T-helper 2 cell treated with Interferon-gamma antibody and Interleukin-4, amounts not matched to agents 5 μg/mL and 100 μg/mL, for 36 hours (primary cell): ENCODE data around the gene GFER.

ENCODE experiments used
- DNase-seq: peaks from one replicate; pipeline ENCODE4 v3.0.0; 2021; ENCODE audit warnings: low spot score
- H3K27ac Mint-ChIP-seq: one replicate; pipeline ENCODE4 v1.8.0; 2021; ENCODE audit warnings: mild to moderate bottlenecking, mixed read lengths
- H3K27me3 Mint-ChIP-seq: one replicate; pipeline ENCODE4 v1.8.0; 2021; ENCODE audit warnings: low read depth, mixed read lengths
- H3K36me3 Mint-ChIP-seq: one replicate; pipeline ENCODE4 v1.8.0; 2021; ENCODE audit warnings: low read depth, mixed read lengths
- H3K4me1 Mint-ChIP-seq: one replicate; pipeline ENCODE4 v1.8.0; 2021; ENCODE audit warnings: low read depth, mixed read lengths
- H3K4me3 Mint-ChIP-seq: one replicate; pipeline ENCODE4 v1.8.0; 2022; ENCODE audit warnings: mild to moderate bottlenecking, moderate library complexity, mixed read lengths
- H3K9me3 Mint-ChIP-seq: one replicate; pipeline ENCODE4 v1.8.0; 2021; ENCODE audit warnings: mixed read lengths

GFER gene

GRCh38 chr16:2023092-2024031, 39.4 kb downstream of the GFER start:
- Mint-ChIP-seq H3K27me3 (peaks cover 47% of the 10 kb centered on the region), H3K4me1 (peaks cover 11% of the 10 kb centered on the region), H3K9me3 (no peaks in the 10 kb centered on the region), H3K4me3 (peak overlapping the region; percentile 71), H3K27ac (peak overlapping the region; percentile 69), H3K36me3 (no peaks in the 10 kb centered on the region)
- peak; percentile 91 for DNase-seq

- Mint-ChIP-seq H3K4me1 (peaks cover 11% of the 10 kb centered on the region), H3K4me3 (peak overlapping the region; percentile 28), H3K27ac (peak overlapping the region; percentile 59), H3K27me3 (peaks cover 49% of the 10 kb centered on the region), H3K36me3 (no peaks in the 10 kb centered on the region), H3K9me3 (no peaks in the 10 kb centered on the region)
- DNase-seq = no peak
Measured at GRCh38 chr16:2024032-2024420, 40.0 kb downstream of the GFER start.

- Mint-ChIP-seq H3K4me3 (peak overlapping the region; percentile 59), H3K9me3 (no peaks in the 10 kb centered on the region), H3K27ac (no peak overlapping the region), H3K36me3 (no peaks in the 10 kb centered on the region), H3K4me1 (peaks cover 11% of the 10 kb centered on the region), H3K27me3 (peaks cover 46% of the 10 kb centered on the region)
- DNase-seq = no peak
Measured at GRCh38 chr16:2025251-2025650, 41.3 kb downstream of the GFER start.

DNA sequence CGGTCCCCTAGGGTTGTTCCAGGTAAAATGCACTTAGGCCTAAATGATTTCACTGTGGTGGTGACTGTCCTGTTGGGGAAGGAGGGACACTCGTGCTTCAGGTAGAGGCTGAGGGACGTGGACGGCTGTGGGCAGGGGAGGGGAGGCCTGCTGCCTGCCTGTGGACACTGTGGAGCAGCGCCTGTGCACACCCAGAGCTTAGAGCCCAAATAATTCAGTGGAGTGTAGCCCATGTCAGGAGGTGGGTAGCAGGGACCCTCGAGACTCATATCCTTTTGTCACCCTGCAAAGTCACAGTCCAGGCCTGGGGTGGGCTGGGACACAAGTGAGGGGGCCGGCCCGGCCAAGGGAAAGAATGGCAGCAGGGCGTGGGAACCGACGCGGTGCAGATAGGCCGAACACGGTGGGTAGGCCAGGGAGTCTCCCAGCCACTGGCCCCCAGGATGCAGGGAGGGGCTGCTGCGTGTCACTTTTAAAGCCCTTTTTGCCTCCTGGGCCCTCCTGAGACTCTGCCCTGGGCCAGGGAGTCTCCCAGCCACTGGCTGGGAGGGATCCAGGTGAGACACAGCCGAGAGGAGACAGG, 42.0 kb downstream of the GFER start:
- no peak overlapping the region for H3K27ac Mint-ChIP-seq
- H3K36me3 Mint-ChIP-seq = no peaks in the 10 kb centered on the region
- no peaks in the 10 kb centered on the region for H3K9me3 Mint-ChIP-seq
- no peak for DNase-seq
- peaks cover 11% of the 10 kb centered on the region for H3K4me1 Mint-ChIP-seq
- peaks cover 41% of the 10 kb centered on the region for H3K27me3 Mint-ChIP-seq
- H3K4me3 Mint-ChIP-seq = peak overlapping the region; percentile 59

- Mint-ChIP-seq H3K27me3 (peaks cover 35% of the 10 kb centered on the region), H3K27ac (no peak within 1 kb of the TSS), H3K4me3 (peak within 1 kb of the TSS; percentile 66), H3K36me3 (no peaks in the 10 kb centered on the region), H3K9me3 (no peaks in the 10 kb centered on the region), H3K4me1 (peaks cover 11% of the 10 kb centered on the region)
- no peak for DNase-seq
Measured at GRCh38 chr16:2026461-2027023, 42.5 kb downstream of the GFER start, which contains the start of gene NHERF2. NHERF2 (plus strand) TSS chr16:2026902; CDS start chr16:2027006, 104 bp downstream.

DNA sequence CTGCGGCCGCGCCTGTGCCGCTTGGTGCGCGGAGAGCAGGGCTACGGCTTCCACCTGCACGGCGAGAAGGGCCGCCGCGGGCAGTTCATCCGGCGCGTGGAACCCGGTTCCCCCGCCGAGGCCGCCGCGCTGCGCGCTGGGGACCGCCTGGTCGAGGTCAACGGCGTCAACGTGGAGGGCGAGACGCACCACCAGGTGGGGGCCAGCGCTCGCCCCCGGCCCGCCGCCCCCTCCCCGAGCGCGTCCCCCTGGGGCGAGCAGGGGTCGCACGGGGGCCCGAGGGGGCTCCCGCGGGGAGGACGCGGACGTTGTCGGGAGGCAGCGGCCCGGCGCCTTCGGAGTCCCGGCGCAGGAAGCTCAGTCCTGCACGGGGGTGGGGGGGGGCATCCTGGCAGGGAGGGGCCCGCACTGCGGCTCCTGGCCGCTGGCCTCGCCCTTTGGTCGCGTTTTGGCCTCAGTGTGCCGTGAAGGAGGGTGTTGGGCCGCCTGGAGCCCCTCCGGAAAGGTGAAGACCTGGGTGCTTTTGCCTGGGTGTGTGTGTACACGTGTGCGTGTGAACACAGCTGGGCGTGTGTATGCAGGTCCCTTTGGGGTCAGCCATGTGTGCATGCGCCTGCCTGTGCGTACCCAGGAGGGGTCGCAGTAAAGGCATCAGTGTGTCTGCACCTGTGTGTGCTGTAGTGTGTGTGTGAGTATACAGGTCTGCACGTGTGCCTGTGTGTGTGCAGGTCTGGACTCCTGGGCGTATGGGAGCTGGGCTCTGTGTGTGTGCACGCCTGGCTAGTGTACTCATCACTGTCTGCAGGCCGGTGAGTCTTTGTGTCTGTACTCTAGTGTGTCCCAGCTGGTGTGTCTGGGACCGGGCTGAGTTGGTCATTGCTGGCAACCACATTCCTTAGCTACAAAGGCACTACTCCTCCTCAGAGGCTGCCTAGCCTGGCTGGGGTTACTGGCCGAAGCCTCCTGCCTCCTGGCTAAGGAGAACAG, 43.3 kb downstream of the GFER start:
- Mint-ChIP-seq H3K27me3 (peaks cover 32% of the 10 kb centered on the region), H3K9me3 (no peaks in the 10 kb centered on the region), H3K4me1 (peaks cover 11% of the 10 kb centered on the region), H3K4me3 (peak overlapping the region; percentile 66), H3K27ac (no peak overlapping the region), H3K36me3 (no peaks in the 10 kb centered on the region)
- no peak for DNase-seq

GRCh38 chr16:2028146-2028545, 44.2 kb downstream of the GFER start:
- H3K9me3 Mint-ChIP-seq = no peaks in the 10 kb centered on the region
- no peak overlapping the region for H3K27ac Mint-ChIP-seq
- H3K27me3 Mint-ChIP-seq = peaks cover 27% of the 10 kb centered on the region
- no peaks in the 10 kb centered on the region for H3K36me3 Mint-ChIP-seq
- no peak for DNase-seq
- H3K4me3 Mint-ChIP-seq = no peak overlapping the region
- H3K4me1 Mint-ChIP-seq = peaks cover 4% of the 10 kb centered on the region

- Mint-ChIP-seq H3K36me3 (no peaks in the 10 kb centered on the region), H3K4me1 (peaks cover 2% of the 10 kb centered on the region), H3K27me3 (peaks cover 27% of the 10 kb centered on the region), H3K9me3 (no peaks in the 10 kb centered on the region), H3K27ac (no peak overlapping the region), H3K4me3 (no peak overlapping the region)
- no peak for DNase-seq
Measured at GRCh38 chr16:2028620-2029220, 44.7 kb downstream of the GFER start.

GRCh38 chr16:2029350-2029749, 45.4 kb downstream of the GFER start:
- no peak for DNase-seq
- Mint-ChIP-seq H3K4me3 (no peak overlapping the region), H3K27ac (no peak overlapping the region), H3K27me3 (peaks cover 25% of the 10 kb centered on the region), H3K36me3 (no peaks in the 10 kb centered on the region), H3K4me1 (peaks cover under 1% of the 10 kb centered on the region), H3K9me3 (no peaks in the 10 kb centered on the region)

DNA sequence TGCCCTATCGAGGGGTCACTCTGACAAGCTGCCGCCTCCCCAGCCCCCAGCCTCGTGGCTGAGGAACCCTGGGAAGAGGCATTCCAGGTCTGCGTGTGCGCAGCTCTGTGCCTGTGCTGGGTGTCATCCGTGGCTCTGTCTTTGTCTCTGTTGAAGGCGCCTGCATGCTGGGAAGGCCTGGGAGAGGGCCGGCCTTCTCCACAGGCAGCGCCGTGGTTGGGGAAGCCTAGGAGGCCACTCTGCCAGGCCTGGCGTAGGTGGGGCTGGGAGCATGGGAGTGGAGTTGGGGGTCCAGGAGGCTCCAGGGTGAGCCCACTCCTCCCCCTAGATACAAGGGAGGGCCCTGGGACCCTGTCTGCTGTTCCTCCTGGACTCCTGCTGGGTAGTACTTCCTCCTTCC, 46.0 kb downstream of the GFER start:
- H3K27me3 Mint-ChIP-seq = peaks cover 24% of the 10 kb centered on the region
- no peak overlapping the region for H3K4me3 Mint-ChIP-seq
- no peaks in the 10 kb centered on the region for H3K9me3 Mint-ChIP-seq
- H3K4me1 Mint-ChIP-seq = no peaks in the 10 kb centered on the region
- no peak overlapping the region for H3K27ac Mint-ChIP-seq
- no peaks in the 10 kb centered on the region for H3K36me3 Mint-ChIP-seq
- DNase-seq = no peak

DNA sequence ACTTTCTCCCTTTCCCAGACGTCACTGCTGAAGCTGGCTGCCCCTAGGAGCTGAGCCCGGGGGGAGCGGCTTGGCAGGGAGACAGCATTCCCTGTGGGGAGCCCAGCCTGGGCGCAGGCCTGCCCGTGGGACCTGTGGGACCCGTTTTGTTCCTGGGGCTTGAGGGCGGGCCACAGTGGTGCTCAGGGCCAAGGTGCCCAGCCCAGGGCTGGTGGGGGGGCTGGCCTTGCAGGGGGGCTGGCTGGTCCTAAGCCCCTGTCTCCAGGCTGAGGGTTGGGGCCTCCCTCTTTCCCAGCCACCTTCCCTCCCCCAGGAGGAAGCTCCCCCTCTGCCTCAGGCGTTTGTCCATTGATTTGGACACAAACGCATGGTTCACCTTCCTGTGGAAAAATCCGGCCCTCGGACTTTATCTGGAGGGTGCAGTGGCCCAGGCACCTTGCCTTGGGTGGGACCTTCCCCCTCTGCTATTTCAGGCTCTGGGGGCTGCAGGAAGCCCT, 47.1 kb downstream of the GFER start:
- DNase-seq = no peak
- no peak overlapping the region for H3K27ac Mint-ChIP-seq
- no peaks in the 10 kb centered on the region for H3K36me3 Mint-ChIP-seq
- H3K9me3 Mint-ChIP-seq = no peaks in the 10 kb centered on the region
- H3K4me3 Mint-ChIP-seq = no peak overlapping the region
- H3K4me1 Mint-ChIP-seq = no peaks in the 10 kb centered on the region
- peaks cover 17% of the 10 kb centered on the region for H3K27me3 Mint-ChIP-seq

DNA sequence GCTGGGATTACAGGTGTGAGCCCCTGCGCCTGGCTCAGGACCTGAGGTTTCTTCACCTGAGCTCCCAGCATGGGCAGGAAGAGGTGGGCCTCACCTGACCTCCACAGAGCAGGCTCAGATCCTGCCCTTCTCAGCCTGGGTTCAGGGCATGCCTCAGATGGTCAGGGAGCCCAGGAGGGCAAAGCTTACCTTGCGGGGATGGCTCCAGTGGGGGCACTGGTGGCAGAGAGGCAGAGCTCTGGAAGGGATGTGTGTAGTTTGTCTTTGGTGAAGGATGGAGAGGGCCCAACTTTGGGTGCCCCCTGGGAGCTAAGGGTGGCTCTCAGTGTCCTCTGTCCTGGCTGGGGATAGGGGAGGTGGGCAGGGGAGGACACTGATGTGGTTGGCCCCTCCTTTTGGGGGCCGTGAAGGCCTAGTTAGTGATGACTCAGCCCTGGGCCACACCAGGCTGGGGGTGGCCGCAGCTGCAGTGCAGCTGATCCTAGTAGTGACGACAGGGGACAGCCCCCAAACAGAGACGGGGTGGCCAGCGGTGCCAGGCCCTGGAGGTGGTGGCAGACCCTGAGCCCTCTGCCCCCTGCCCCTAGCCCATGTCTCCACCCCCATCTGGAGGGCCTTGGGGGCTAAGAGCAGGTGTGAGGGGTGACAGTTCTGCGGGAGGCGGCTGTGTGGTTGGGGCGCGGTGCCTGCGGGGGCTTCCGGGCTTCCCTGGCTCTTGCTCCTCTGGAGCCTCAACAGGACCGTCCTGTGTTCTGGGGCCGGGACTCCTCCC, 48.5 kb downstream of the GFER start:
- no peaks in the 10 kb centered on the region for H3K36me3 Mint-ChIP-seq
- no peak for DNase-seq
- H3K9me3 Mint-ChIP-seq = no peaks in the 10 kb centered on the region
- no peaks in the 10 kb centered on the region for H3K4me1 Mint-ChIP-seq
- H3K27ac Mint-ChIP-seq = no peak overlapping the region
- peaks cover 15% of the 10 kb centered on the region for H3K27me3 Mint-ChIP-seq
- H3K4me3 Mint-ChIP-seq = no peak overlapping the region
